Frontal cortex (tissue), 4 donors: ENCODE data around the gene PKD1. TPM values are rescaled to one million over a fixed set of nuclear protein-coding genes. Genes with fewer than 3 reads are reported as not detected.

Experiments
- DNase-seq, 2 donors: peaks; one replicate each; pipeline ENCODE4 v3.0.0; 2012; ENCODE audit warnings: low spot score in 2 of 2
- FAIRE-seq: peaks from 2 replicates; lab custom pipeline; 2012; peaks lifted over from hg19 to GRCh38; lab: Jason Lieb, UNC
- small RNA-seq: library from RNA; depleted of rRNA; stranded (forward); fragments of <200 nt; gene quantifications from one replicate; pipeline ENCODE3, GENCODE V24; 2014
- total RNA-seq: library from RNA; depleted of rRNA; stranded (reverse); fragments of >200 nt; gene quantifications from one replicate; pipeline ENCODE4 v1.2.3, GENCODE V29; 2014
- donor health status: control.
- donor health status: control.
- donor health status: control.

Gene PKD1
- total RNA-seq, 1 donor from 2014 or later: 58.3 TPM

DNA sequence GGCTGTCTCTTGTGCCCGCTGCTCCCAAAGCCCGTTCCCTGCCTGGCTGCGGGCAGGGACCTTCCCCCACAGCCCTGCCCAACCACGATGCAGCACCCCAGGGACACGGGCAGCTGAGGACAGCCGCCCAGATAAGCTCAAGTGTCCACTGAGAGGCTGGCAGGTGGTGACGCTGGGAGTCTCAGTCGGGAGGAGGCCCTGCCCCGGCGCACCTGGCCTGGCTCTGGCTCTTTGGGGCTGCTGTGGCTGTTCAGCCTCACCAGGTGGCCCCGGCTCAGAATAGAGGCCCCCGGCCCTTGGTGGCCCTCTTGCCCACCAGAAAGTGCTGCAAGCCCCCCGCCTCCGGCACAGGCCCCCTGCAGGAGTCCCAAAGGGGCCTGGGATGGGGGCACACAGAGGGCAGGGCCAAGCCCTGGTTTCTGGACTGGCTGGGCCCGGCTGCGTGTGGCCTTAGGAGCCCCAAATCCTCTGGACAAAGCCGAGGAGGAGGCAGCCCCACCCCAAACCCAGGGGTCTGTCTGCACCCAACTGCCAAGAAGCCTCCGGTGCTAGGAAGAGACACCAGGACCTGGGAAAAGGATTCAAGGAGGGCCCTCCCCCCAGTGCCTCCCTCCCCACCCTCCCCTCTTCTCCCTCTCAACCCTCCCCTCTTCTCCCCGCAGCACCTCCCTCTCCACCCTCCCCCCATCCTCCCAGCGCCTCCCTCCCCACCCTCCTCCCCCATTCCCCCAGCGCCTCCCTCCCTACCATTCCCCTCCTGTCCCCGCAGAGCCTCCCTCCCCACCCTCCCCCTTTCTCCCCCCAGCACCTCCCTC, 93.3 kb downstream of the PKD1 start:
- FAIRE-seq (no peak), DNase-seq (no peak)

DNA sequence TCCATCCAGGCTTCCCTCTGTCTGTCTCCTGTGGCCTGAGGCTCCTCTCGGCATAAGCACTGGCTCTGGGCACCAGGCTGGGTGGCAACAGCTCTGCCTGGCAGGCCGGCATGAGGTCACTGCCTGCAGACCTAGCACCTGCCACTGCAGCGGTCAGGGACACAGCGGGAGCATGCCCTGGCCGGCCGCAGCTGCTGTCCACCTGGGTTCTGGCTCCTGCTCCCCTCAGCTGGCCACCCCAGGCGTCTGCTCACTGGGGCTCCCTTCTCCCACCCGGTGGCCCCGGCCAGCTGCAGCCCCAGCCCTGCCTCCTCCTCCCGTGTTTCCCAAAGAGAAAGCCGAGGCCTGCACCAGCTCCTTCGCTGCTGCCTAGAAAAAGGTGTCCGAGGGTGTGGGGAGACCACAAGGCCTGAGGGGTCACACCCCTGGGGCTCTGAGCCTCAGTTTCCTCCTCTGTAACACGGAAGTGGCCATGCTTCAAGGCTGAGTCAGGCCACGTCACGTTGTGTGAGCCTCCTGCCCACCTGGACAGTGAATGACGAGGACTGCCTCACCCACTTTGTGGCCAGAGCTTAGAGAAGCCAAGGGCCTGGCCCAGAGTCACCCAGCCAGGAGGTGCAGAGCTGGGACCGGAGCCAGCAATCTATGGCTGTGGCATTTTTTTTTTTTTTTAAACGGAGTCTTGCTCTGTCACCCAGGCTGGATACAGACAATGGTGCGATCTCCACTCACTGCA, 94.7 kb downstream of the PKD1 start:
- FAIRE-seq (no peak), DNase-seq (no peak)

GRCh38 chr16:2040041-2040786, 95.5 kb downstream of the PKD1 start:
- DNase-seq: no peak
- no peak for FAIRE-seq

- FAIRE-seq (no peak), DNase-seq (no peak)
These were observed 96.2 kb downstream of the PKD1 start for GRCh38 chr16:2039274-2040031.

Small RNA genes within 50 kb of the gene (small RNA-seq; reads per million reads assigned to genes)
- gene MIR1225 (0.13 reads per million), gene MIR3180-5 (not detected), gene MIR4516 (not detected), gene RF00019 (not detected), gene SNORD60 (not detected)

Other genes with a start within 250 kb of the PKD1 start
- gene HS3ST6, start 217.5 kb downstream of the PKD1 start, total RNA-seq: not detected
- 4.1 TPM for gene MSRB1, start 192.7 kb downstream of the PKD1 start, total RNA-seq
- not detected for gene RPL3L, start 181.2 kb downstream of the PKD1 start, total RNA-seq
- 76.6 TPM for gene NDUFB10, start 176.4 kb downstream of the PKD1 start, total RNA-seq
- gene RPS2, start 171.1 kb downstream of the PKD1 start, total RNA-seq: 1,930 TPM
- not detected for gene RNF151, start 169.0 kb downstream of the PKD1 start, total RNA-seq
- gene TBL3, start 163.8 kb downstream of the PKD1 start, total RNA-seq: 11.0 TPM
- gene NOXO1, start 154.4 kb downstream of the PKD1 start, total RNA-seq: 1.2 TPM
- gene GFER, start 151.7 kb downstream of the PKD1 start, total RNA-seq: 12.6 TPM
- 71.3 TPM for gene SYNGR3, start 145.9 kb downstream of the PKD1 start, total RNA-seq
- gene ZNF598, start 126.1 kb downstream of the PKD1 start, total RNA-seq: 5.7 TPM
- gene NPW, start 116.1 kb downstream of the PKD1 start, total RNA-seq: not detected
- 13.5 TPM for gene NHERF2, start 109.0 kb downstream of the PKD1 start, total RNA-seq
- 33.4 TPM for gene NTHL1, start 88.1 kb downstream of the PKD1 start, total RNA-seq
- 39.5 TPM for gene TSC2, start 87.9 kb downstream of the PKD1 start, total RNA-seq
- 4.1 TPM for gene RAB26, start 12.7 kb upstream of the PKD1 start, total RNA-seq
- 25.7 TPM for gene TRAF7, start 19.9 kb upstream of the PKD1 start, total RNA-seq
- gene CASKIN1, start 60.7 kb upstream of the PKD1 start, total RNA-seq: 15.9 TPM
- gene MLST8, start 69.6 kb upstream of the PKD1 start, total RNA-seq: 6.9 TPM
- 4.5 TPM for gene BRICD5, start 75.0 kb upstream of the PKD1 start, total RNA-seq
- 10.2 TPM for gene PGP, start 78.9 kb upstream of the PKD1 start, total RNA-seq
- 27.3 TPM for gene E4F1, start 87.7 kb upstream of the PKD1 start, total RNA-seq
- 2.4 TPM for gene DNASE1L2, start 100.5 kb upstream of the PKD1 start, total RNA-seq
- gene ECI1, start 115.7 kb upstream of the PKD1 start, total RNA-seq: 10.2 TPM
- 81.1 TPM for gene RNPS1, start 132.2 kb upstream of the PKD1 start, total RNA-seq
- 36.3 TPM for gene ABCA3, start 204.8 kb upstream of the PKD1 start, total RNA-seq